H7 (cell line): ENCODE data around the gene GPN1. TPM values are rescaled to one million over a fixed set of nuclear protein-coding genes. Genes with fewer than 3 reads are reported as not detected.

Experiments used
- DNase-seq: peaks from one replicate; pipeline ENCODE4 v3.0.0; 2012
- H3K27me3 ChIP-seq: 2 replicates; pipeline ENCODE4 v1.6.0; 2011; ENCODE audit warnings: mild to moderate bottlenecking, low read length; ENCODE audit not compliant: control insufficient read depth, insufficient read depth
- H3K36me3 ChIP-seq: replicated peaks from 2 replicates; pipeline ENCODE4 v1.5.1; 2011; ENCODE audit warnings: low read length; ENCODE audit not compliant: control insufficient read depth, insufficient read depth
- H3K4me3 ChIP-seq: 2 replicates; pipeline ENCODE4 v1.5.1; 2011; ENCODE audit warnings: low read depth, mild to moderate bottlenecking, control low read depth, low read length, moderate library complexity; ENCODE audit not compliant: insufficient read depth
- total RNA-seq: library from RNA; depleted of rRNA; stranded (reverse); fragments of >200 nt; shearing (Covaris generic); gene quantifications from 2 replicates; pipeline ENCODE4 v1.2.3, GENCODE V29; 2014

Gene GPN1
- total RNA-seq, 1 experiment from 2014 or later: 41.7 TPM

GRCh38 chr2:27645197-27645596, 16.3 kb downstream of the GPN1 start:
- DNase-seq: no peak
- Histone ChIP-seq H3K36me3 (peaks cover 13% of the 10 kb centered on the region), H3K4me3 (no peak overlapping the region), H3K27me3 (no peaks in the 10 kb centered on the region)

DNA sequence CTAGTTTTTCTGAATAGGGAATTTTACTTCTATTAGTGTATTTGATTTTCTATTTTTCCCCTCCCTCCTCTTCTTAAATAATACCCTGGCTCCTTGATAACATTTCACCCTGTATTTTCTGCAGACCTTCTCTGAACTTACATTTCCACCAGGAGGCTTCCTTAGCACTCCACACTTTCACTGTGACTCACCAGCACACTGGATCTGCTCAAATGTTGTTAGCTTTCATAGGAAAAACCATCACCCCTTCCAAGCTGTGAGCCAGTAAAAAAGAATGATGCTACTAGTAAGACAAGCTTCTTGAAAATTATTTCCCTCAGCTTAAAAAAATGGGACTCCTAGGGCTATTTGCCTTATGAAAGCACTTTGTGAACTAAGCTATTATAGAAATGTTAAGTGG, 18.4 kb downstream of the GPN1 start:
- no peak overlapping the region for H3K4me3 ChIP-seq
- peaks cover 12% of the 10 kb centered on the region for H3K36me3 ChIP-seq

GRCh38 chr2:27647737-27648136, 18.9 kb downstream of the GPN1 start:
- H3K27me3 ChIP-seq: no peaks in the 10 kb centered on the region
- DNase-seq: no peak
- no peak overlapping the region for H3K4me3 ChIP-seq
- peaks cover 11% of the 10 kb centered on the region for H3K36me3 ChIP-seq

More for the DNA sequence above, 18.4 kb downstream of the GPN1 start:
- no peaks in the 10 kb centered on the region for H3K27me3 ChIP-seq
- DNase-seq: no peak

DNA sequence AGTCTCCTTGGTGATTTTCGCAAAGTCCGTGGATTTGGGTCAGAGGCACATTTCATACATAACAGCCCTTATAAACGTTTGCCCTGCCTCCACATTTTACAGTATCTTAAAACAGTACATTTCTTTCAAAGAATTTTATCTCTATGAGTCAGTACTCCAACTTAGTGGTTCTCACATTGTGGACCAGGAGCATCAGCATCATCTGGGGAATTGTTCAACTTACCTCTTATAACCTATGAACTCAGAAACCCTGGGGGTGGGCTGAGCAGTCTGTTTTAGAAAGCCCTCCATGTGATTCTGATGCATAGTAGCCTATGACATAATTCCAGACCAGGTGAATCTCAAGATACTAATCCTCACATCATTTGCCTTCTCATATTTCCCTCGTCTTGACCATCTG, 22.2 kb downstream of the GPN1 start:
- peaks cover 10% of the 10 kb centered on the region for H3K36me3 ChIP-seq
- H3K27me3 ChIP-seq: no peaks in the 10 kb centered on the region
- no peak overlapping the region for H3K4me3 ChIP-seq
- no peak for DNase-seq

GRCh38 chr2:27652341-27652740, 23.5 kb downstream of the GPN1 start:
- H3K4me3 ChIP-seq: no peak overlapping the region
- DNase-seq: no peak
- no peaks in the 10 kb centered on the region for H3K27me3 ChIP-seq
- peaks cover 7% of the 10 kb centered on the region for H3K36me3 ChIP-seq

DNA sequence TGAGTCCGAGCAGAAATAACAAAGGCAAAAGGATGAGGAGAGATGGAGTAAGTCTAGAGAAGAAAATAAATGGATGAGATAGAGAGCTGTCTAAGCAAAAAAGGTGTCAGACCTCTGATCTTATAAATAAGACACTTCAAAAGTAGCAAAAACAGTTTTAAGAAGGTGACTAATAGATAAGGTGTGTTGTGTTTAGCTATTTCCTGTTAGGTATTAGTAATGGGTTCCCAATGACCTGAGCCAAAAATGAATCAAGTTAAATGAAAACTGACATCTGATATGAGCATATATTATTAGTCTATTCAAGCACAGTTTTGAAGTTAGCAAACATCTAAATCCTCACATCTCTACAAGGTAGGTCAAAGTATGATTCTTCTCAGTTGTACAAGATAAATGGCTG, 23.9 kb downstream of the GPN1 start:
- H3K27me3 ChIP-seq: no peaks in the 10 kb centered on the region
- H3K4me3 ChIP-seq: no peak overlapping the region
- DNase-seq: no peak
- peaks cover 7% of the 10 kb centered on the region for H3K36me3 ChIP-seq

GRCh38 chr2:27653397-27653796, 24.5 kb downstream of the GPN1 start:
- Histone ChIP-seq H3K27me3 (no peaks in the 10 kb centered on the region), H3K4me3 (no peak overlapping the region), H3K36me3 (peaks cover 5% of the 10 kb centered on the region)
- DNase-seq: no peak

- Histone ChIP-seq H3K27me3 (no peaks in the 10 kb centered on the region), H3K36me3 (peaks cover 5% of the 10 kb centered on the region), H3K4me3 (no peak overlapping the region)
- DNase-seq: no peak
Measured at GRCh38 chr2:27655155-27655951, 26.5 kb downstream of the GPN1 start.

DNA sequence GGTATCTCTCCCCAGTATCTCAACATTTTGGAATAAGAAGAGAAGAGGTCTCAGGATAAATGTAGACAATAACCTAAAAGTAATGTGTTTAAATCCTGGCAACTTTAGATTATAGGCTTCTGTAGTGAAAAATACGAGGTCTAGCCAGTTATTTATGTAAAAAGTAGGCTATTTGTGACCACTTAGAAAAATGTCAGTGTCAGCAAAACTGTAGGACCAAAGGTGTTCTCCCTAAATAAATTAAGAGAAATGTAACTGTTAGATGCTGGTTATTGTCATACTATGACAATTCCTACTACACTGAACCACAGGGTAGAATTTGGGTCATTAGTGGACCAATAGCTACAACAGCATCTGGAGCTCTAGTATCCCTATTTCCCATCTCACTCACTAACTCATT, 32.5 kb downstream of the GPN1 start:
- DNase-seq: no peak
- Histone ChIP-seq H3K4me3 (no peak overlapping the region), H3K36me3 (peaks cover 6% of the 10 kb centered on the region), H3K27me3 (no peaks in the 10 kb centered on the region)

- peak; percentile 82 for DNase-seq
- Histone ChIP-seq H3K27me3 (no peaks in the 10 kb centered on the region), H3K4me3 (peak within 1 kb of the TSS; percentile 88), H3K36me3 (peaks cover 4% of the 10 kb centered on the region)
Measured at GRCh38 chr2:27663285-27664153, 34.7 kb downstream of the GPN1 start, which contains the start of the genes SLC4A1AP and SUPT7L. Gene SLC4A1AP (plus strand): TSS chr2:27663889. CDS start chr2:27663915, 26 bp downstream. Gene SUPT7L (minus strand): TSS chr2:27663614. CDS start chr2:27662192, 1,422 bp downstream.

GRCh38 chr2:27664154-27664574, 35.3 kb downstream of the GPN1 start:
- DNase-seq: no peak
- Histone ChIP-seq H3K27me3 (no peaks in the 10 kb centered on the region), H3K4me3 (peak overlapping the region; percentile 88), H3K36me3 (peaks cover 7% of the 10 kb centered on the region)

GRCh38 chr2:27664622-27665363, 35.9 kb downstream of the GPN1 start:
- Histone ChIP-seq H3K36me3 (peaks cover 9% of the 10 kb centered on the region), H3K27me3 (no peaks in the 10 kb centered on the region), H3K4me3 (peak overlapping the region; percentile 88)
- DNase-seq: no peak

GRCh38 chr2:27667446-27667845, 38.6 kb downstream of the GPN1 start:
- Histone ChIP-seq H3K36me3 (peaks cover 5% of the 10 kb centered on the region), H3K27me3 (no peaks in the 10 kb centered on the region), H3K4me3 (no peak overlapping the region)
- no peak for DNase-seq

DNA sequence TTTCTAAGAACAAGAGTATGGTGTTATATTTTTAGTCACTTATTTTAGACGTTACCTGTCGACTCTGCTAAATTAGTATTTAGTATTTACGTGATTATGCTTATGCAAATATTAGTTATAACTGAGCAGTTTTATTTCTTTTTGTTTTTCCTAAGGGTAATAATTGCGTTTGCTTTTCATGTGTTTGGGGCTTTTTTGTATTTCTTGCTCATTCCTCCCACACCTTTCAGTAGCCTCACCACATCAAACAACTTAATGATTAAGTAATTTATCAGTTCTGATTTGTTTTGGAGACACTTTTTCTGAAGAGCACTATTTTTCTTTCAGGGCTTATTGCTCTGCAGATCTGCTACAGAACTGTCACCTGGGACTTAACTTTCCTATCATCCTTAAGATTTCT, 42.4 kb downstream of the GPN1 start:
- no peak for DNase-seq
- Histone ChIP-seq H3K4me3 (no peak overlapping the region), H3K27me3 (no peaks in the 10 kb centered on the region), H3K36me3 (peaks cover 7% of the 10 kb centered on the region)
